Mucosa of stomach (tissue), 1 donor: ENCODE measurements around the gene NIPBL.
"Not testable (repeated sequence)": the region's sequence is repeated elsewhere in the genome, so short reads cannot be mapped to it uniquely, and the experiment has no call there.

ENCODE experiments used
- H3K27me3 ChIP-seq: one replicate; pipeline ENCODE4 v1.7.0; 2013; ENCODE audit warnings: mild to moderate bottlenecking, low read length; ENCODE audit not compliant: control insufficient read depth, insufficient read depth
- H3K36me3 ChIP-seq: one replicate; pipeline ENCODE4 v1.7.0; 2013; ENCODE audit warnings: low read length; ENCODE audit not compliant: control insufficient read depth, insufficient read depth
- H3K4me1 ChIP-seq: one replicate; pipeline ENCODE4 v1.7.0; 2013; ENCODE audit warnings: mild to moderate bottlenecking, low read length; ENCODE audit not compliant: control insufficient read depth, insufficient read depth
- H3K4me3 ChIP-seq: one replicate; pipeline ENCODE4 v1.7.0; 2013; ENCODE audit warnings: low read length
- H3K9ac ChIP-seq: one replicate; pipeline ENCODE4 v1.7.0; 2013; ENCODE audit warnings: mild to moderate bottlenecking, low read length, moderate library complexity
- H3K9me3 ChIP-seq: one replicate; pipeline ENCODE4 v1.7.0; 2013; ENCODE audit warnings: mild to moderate bottlenecking, low read length, moderate library complexity; ENCODE audit not compliant: control insufficient read depth
- donor health status: Pancreatic carcinoma.

The NIPBL gene

GRCh38 chr5:36894954-36895353 lies 18.4 kb downstream of the NIPBL start:
- no peaks in the 10 kb centered on the region for H3K27me3 ChIP-seq
- H3K9ac ChIP-seq = no peak overlapping the region
- no peaks in the 10 kb centered on the region for H3K36me3 ChIP-seq
- H3K4me1 ChIP-seq = no peaks in the 10 kb centered on the region
- H3K9me3 ChIP-seq = no peaks in the 10 kb centered on the region
- H3K4me3 ChIP-seq = no peak overlapping the region

- Histone ChIP-seq H3K9me3 (no peaks in the 10 kb centered on the region), H3K36me3 (no peaks in the 10 kb centered on the region), H3K27me3 (no peaks in the 10 kb centered on the region), H3K9ac (no peak overlapping the region), H3K4me1 (no peaks in the 10 kb centered on the region), H3K4me3 (no peak overlapping the region)
Observed at GRCh38 chr5:36896476-36896875, 19.9 kb downstream of the NIPBL start.

DNA sequence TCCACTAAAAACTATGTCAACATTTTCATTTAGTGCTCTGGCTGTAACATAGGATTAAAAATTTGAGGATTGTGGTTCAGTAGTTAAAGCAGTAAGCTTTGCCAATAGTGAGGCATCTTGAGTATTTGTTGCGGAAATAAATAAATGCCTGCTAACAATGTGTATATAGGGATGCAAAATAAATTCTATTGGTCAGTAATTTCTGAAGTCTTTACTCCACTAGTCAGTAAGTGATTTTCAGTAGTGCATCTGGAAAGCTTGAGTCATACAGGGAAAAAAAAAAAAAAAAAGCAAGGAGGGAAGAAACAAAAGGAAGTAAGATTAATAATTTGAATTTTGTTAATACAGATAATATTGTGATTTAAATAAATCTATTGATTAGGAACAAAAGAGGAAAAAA lies 21.0 kb downstream of the NIPBL start:
- Histone ChIP-seq H3K4me1 (no peaks in the 10 kb centered on the region), H3K36me3 (no peaks in the 10 kb centered on the region), H3K4me3 (no peak overlapping the region)

DNA sequence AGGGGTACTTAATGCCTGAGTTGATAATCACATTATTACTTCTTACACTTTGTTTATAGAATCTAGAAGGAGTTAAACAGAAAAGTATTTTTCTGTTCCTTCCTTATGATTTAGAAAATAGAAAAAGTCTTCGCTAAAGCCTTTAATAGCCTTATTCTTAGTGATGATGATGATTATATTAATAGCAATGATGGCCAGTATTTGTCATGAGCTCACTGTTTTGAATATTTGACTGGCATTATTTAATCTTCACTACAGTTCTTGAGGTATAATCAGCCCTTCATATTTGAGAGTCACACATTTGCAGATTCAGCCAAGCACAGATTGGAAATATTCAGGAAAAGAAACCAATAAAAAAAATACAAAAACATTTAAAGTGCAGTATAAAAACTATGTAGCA lies 23.3 kb downstream of the NIPBL start:
- Histone ChIP-seq H3K4me3 (no peak overlapping the region), H3K9me3 (no peaks in the 10 kb centered on the region), H3K36me3 (no peaks in the 10 kb centered on the region), H3K4me1 (no peaks in the 10 kb centered on the region), H3K9ac (no peak overlapping the region), H3K27me3 (no peaks in the 10 kb centered on the region)

More for the DNA sequence above, 21.0 kb downstream of the NIPBL start:
- H3K27me3 ChIP-seq = no peaks in the 10 kb centered on the region
- no peak overlapping the region for H3K9ac ChIP-seq
- no peaks in the 10 kb centered on the region for H3K9me3 ChIP-seq

DNA sequence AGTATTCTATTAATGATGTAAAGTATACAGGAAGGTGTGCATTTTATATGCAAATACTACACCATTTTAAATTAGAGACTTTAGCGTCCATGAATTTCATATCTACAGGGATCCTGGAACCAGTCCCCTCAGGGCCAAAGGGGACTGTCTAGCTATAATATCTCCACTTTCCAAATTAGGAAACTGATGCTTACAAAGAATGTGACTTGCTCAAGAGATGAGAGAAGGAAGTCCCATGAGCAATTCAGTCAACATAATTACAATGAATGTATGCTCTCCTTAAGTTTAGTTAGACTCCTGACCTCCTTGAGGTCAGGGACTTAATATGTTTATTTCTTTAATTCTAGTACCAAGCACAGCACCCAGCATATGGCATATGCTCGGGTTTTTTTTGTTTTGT lies 23.7 kb downstream of the NIPBL start:
- Histone ChIP-seq H3K27me3 (no peaks in the 10 kb centered on the region), H3K4me3 (no peak overlapping the region), H3K9ac (no peak overlapping the region), H3K36me3 (no peaks in the 10 kb centered on the region), H3K4me1 (no peaks in the 10 kb centered on the region), H3K9me3 (no peaks in the 10 kb centered on the region)

- not testable (repeated sequence) for H3K4me1 ChIP-seq, H3K4me3 ChIP-seq, H3K36me3 ChIP-seq, H3K9me3 ChIP-seq, H3K27me3 ChIP-seq, H3K9ac ChIP-seq
Observed at GRCh38 chr5:36901077-36901476, 24.5 kb downstream of the NIPBL start.

DNA sequence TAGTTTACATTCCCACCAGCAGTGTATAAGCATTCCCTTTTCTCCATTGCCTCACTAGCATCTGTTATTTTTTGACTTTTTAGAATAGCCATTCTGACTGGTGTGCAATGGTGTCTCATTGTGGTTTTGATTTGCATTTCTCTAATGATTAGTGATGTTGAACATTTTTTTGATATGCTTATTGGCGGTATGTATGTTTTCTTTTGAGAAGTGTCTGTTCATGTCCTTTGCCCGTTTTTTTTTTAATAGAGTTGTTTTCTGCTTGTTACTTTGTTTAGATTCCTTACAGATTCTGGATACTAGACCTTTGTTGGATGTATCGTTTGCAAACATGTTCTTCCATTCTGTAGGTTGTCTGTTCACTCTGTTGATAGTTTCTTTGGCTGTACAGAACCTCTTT lies 25.3 kb downstream of the NIPBL start:
- Histone ChIP-seq H3K36me3 (no peaks in the 10 kb centered on the region), H3K4me3 (no peak overlapping the region), H3K9me3 (no peaks in the 10 kb centered on the region), H3K9ac (no peak overlapping the region), H3K4me1 (no peaks in the 10 kb centered on the region), H3K27me3 (no peaks in the 10 kb centered on the region)

DNA sequence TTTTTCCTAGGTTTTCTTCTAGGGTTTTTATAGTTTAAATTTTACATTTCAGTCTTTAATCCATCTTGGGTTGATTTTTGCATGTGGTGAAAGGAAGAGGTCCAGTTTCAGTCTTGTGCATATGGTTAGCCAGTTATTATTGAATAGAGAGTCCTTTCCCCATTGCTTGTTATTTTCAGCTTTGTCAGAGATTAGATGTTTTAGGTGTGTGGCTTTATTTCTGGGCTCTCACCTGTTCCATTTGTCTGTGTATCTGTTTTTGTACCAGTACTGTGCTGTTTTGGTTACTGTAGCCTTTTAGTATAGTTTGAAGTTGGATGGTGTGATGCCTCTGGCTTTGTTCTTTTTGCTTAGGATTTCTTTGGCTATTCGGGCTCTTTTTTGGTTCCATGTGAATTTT lies 25.8 kb downstream of the NIPBL start:
- Histone ChIP-seq H3K4me1 (no peaks in the 10 kb centered on the region), H3K27me3 (no peaks in the 10 kb centered on the region), H3K9ac (no peak overlapping the region), H3K36me3 (no peaks in the 10 kb centered on the region), H3K4me3 (no peak overlapping the region), H3K9me3 (no peaks in the 10 kb centered on the region)

- Histone ChIP-seq H3K36me3 (no peaks in the 10 kb centered on the region), H3K9ac (no peak overlapping the region), H3K9me3 (no peaks in the 10 kb centered on the region), H3K4me1 (no peaks in the 10 kb centered on the region), H3K4me3 (no peak overlapping the region), H3K27me3 (no peaks in the 10 kb centered on the region)
Observed at GRCh38 chr5:36904677-36905076, 28.1 kb downstream of the NIPBL start.

DNA sequence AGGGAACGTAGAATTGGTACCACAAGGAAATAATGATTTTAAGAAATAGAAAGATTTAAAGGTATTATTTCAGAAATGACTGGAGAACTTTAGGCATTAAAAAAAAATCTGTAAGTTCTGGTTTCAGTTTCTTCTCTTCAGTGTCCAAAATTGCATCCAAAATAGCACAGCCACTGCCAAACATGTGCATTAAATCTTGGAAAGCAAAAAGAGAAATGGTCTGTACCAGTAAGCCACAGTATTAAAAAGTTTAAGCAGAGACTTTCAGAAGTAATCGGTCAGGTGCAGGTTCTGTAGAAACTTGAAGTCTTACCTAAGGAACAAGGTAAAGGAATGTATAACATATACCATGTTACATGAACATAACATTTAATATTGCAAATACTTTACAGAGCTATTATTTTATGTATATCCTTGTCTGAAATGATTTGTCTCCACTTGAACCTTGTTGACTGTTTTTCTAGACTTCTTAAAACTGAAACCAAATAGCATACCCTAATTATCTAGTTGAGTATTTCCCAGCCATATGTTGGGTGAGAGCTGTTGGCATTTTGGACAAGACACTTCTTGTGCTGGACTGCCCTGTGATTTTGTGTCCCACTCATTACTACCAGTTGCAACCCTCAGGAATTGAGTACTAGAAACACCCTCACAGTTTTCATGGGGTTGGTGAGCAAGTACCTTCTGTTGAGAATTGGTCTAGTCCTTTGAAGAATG lies 32.1 kb downstream of the NIPBL start:
- Histone ChIP-seq H3K9me3 (no peaks in the 10 kb centered on the region), H3K9ac (no peak overlapping the region), H3K4me3 (no peak overlapping the region), H3K4me1 (peaks cover 6% of the 10 kb centered on the region), H3K27me3 (no peaks in the 10 kb centered on the region), H3K36me3 (no peaks in the 10 kb centered on the region)

DNA sequence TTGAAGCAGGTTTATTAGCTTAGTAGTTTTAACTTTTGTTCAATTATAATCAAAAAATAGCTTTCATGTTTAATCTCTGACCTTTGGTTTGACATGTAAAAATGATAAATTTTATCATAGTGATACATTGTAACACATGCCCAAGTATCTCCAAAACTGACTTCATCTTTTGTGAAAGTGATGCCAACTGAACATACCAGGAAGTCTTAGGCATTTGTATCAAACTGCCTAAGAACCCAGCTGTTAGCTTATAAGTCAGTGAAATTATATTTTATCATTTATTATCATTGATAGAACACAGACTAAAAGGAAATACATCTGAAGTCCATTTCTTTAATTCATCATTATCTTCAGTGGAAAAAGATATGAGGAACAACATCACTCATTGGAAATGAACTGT lies 39.1 kb downstream of the NIPBL start:
- no peaks in the 10 kb centered on the region for H3K36me3 ChIP-seq
- no peaks in the 10 kb centered on the region for H3K27me3 ChIP-seq
- peaks cover 4% of the 10 kb centered on the region for H3K4me1 ChIP-seq
- no peak overlapping the region for H3K9ac ChIP-seq
- H3K9me3 ChIP-seq = no peaks in the 10 kb centered on the region
- H3K4me3 ChIP-seq = no peak overlapping the region

DNA sequence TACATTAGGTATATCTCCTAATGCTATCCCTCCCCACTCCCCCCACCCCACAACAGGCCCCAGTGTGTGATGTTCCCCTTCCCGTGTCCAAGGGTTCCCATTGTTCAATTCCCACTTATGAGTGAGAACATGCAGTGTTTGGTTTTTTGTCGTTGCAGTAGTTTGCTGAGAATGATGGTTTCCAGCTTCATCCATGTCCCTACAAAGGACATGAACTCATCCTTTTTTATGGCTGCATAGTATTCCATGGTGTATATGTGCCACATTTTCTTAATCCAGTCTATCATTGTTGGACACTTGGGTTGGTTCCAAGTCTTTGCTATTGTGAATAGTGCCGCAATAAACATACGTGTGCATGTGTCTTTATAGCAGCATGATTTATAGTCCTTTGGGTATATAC lies 40.0 kb downstream of the NIPBL start:
- not testable (repeated sequence) for H3K4me3 ChIP-seq, H3K4me1 ChIP-seq, H3K27me3 ChIP-seq, H3K9ac ChIP-seq, H3K36me3 ChIP-seq, H3K9me3 ChIP-seq

DNA sequence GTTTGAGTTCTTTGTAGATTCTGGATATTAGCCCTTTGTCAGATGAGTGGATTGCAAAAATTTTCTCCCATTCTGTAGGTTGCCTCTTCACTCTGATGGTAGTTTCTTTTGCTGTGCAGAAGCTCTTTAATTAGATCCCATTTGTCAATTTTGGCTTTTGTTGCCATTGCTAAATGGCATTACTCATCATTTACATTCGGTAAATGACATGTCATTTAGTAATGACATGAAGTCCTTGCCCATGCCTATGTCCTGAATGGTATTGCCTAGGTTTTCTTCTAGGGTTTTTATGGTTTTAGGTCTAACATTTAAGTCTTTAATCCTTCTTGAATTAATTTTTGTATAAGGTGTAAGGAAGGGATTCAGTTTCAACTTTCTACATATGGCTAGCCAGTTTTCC lies 40.8 kb downstream of the NIPBL start:
- not testable (repeated sequence) for H3K4me1 ChIP-seq, H3K27me3 ChIP-seq, H3K4me3 ChIP-seq, H3K9me3 ChIP-seq, H3K36me3 ChIP-seq, H3K9ac ChIP-seq
